Muscle of arm (tissue), 12 donors: ENCODE results near the gene CRIP1. TPM values are rescaled to one million over a fixed set of nuclear protein-coding genes. Genes with fewer than 3 reads are reported as not detected.

ENCODE experiments used
- DNase-seq: peaks from one replicate; pipeline ENCODE4 v3.0.0-alpha.2; 2013
- polyA plus RNA-seq, 12 donors: library from polyadenylated mRNA; unstranded; fragments of 120-200 nt; gene quantifications; one replicate each; pipeline ENCODE4 v1.2.1, GENCODE V29; 2013; ENCODE audit not compliant: insufficient read length in 12 of 12

The CRIP1 gene
- polyA plus RNA-seq, 12 donors, result 23.4 to 90.6 (median 40.0) TPM; not detected in 1

- no peak for DNase-seq
Observed at GRCh38 chr14:105531088-105531893, 44.6 kb downstream of the CRIP1 start.

GRCh38 chr14:105531894-105532623, 45.4 kb downstream of the CRIP1 start:
- DNase-seq, result no peak

- no peak for DNase-seq
Observed at GRCh38 chr14:105532735-105533141, 46.1 kb downstream of the CRIP1 start.

GRCh38 chr14:105533391-105533790, 46.7 kb downstream of the CRIP1 start:
- DNase-seq, result no peak

GRCh38 chr14:105533811-105534498, 47.3 kb downstream of the CRIP1 start:
- no peak for DNase-seq

- no peak for DNase-seq
Observed at GRCh38 chr14:105534586-105534985, 47.9 kb downstream of the CRIP1 start.

GRCh38 chr14:105536051-105536450, 49.4 kb downstream of the CRIP1 start:
- DNase-seq, result no peak

- DNase-seq, result no peak
Observed at GRCh38 chr14:105536691-105537579, 50.2 kb downstream of the CRIP1 start.

- DNase-seq, result no peak
Observed at GRCh38 chr14:105537580-105538474, 51.1 kb downstream of the CRIP1 start.

Other genes with a start within 250 kb of the CRIP1 start
- 10 to 100 TPM in 11 of 12 donors, not detected in 1; 26.5 to 43.9 (median 36.3) TPM for gene BTBD6, start 238.4 kb upstream of the CRIP1 start, polyA plus RNA-seq
- 10 to 100 TPM in 11 of 12 donors, not detected in 1; 19.7 to 28.2 (median 21.4) TPM for gene BRF1, start 185.9 kb upstream of the CRIP1 start, polyA plus RNA-seq
- gene PACS2, start 172.1 kb upstream of the CRIP1 start, polyA plus RNA-seq, result 100 to 1,000 TPM in 1 of 12 donors, 10 to 100 TPM in 10, not detected in 1; 67.5 to 107 (median 84.6) TPM
- gene TEX22, start 88.3 kb upstream of the CRIP1 start, polyA plus RNA-seq, result 1 to 10 TPM in 5 of 12 donors, under 1 TPM in 5, not detected in 2; 0.11 to 2.3 (median 0.94) TPM
- gene MTA1, start 67.1 kb upstream of the CRIP1 start, polyA plus RNA-seq, result 100 to 1,000 TPM in 2 of 12 donors, 10 to 100 TPM in 9, not detected in 1; 63.7 to 114 (median 75.3) TPM
- 100 to 1,000 TPM in 11 of 12 donors, not detected in 1; 132 to 277 (median 183) TPM for gene CRIP2, start 12.1 kb upstream of the CRIP1 start, polyA plus RNA-seq
- gene TEDC1, start 4.4 kb downstream of the CRIP1 start, polyA plus RNA-seq, result 1 to 10 TPM in 10 of 12 donors, not detected in 2; 2.2 to 7.1 (median 5.3) TPM
- gene TMEM121, start 39.7 kb downstream of the CRIP1 start, polyA plus RNA-seq, result 1 to 10 TPM in 10 of 12 donors, not detected in 2; 1.0 to 3.1 (median 1.5) TPM